ENCODE results near the gene REXO4. TPM values are rescaled to one million over a fixed set of nuclear protein-coding genes. Genes with fewer than 3 reads are reported as not detected.

The REXO4 gene
- total RNA-seq, 1 donor from 2014 or later, result 29.4 TPM

GRCh38 chr9:133384736-133385321 is 33.0 kb downstream of the REXO4 start:
- H3K27me3 ChIP-seq, result no peaks in the 10 kb centered on the region
- H3K4me1 ChIP-seq, result no peaks in the 10 kb centered on the region
- H3K4me3 ChIP-seq, result no peak overlapping the region
- TF ChIP-seq CTCF (IDR thresholded peaks at IDR 0.05), result no peak
- H3K27ac ChIP-seq, result no peak overlapping the region
- no peak for DNase-seq (ENCODE audit: low spot score in 2 of 2)
- H3K36me3 ChIP-seq, result no peaks in the 10 kb centered on the region
- intact Hi-C loops (cut with DNase I), result no loop called here
- no peaks in the 10 kb centered on the region for H3K9me3 ChIP-seq

GRCh38 chr9:133383438-133383837 is 34.4 kb downstream of the REXO4 start:
- no peaks in the 10 kb centered on the region for H3K9me3 ChIP-seq
- no peak for DNase-seq (ENCODE audit: low spot score in 2 of 2)
- no peaks in the 10 kb centered on the region for H3K36me3 ChIP-seq
- intact Hi-C loops (cut with DNase I), result no loop called here
- H3K4me1 ChIP-seq, result no peaks in the 10 kb centered on the region
- H3K4me3 ChIP-seq, result no peak overlapping the region
- no peak for TF ChIP-seq CTCF (IDR thresholded peaks at IDR 0.05)
- no peaks in the 10 kb centered on the region for H3K27me3 ChIP-seq
- no peak overlapping the region for H3K27ac ChIP-seq

GRCh38 chr9:133382507-133383141 is 35.2 kb downstream of the REXO4 start:
- Histone ChIP-seq H3K4me3 (no peak overlapping the region), H3K4me1 (no peaks in the 10 kb centered on the region), H3K36me3 (no peaks in the 10 kb centered on the region), H3K27me3 (no peaks in the 10 kb centered on the region), H3K9me3 (no peaks in the 10 kb centered on the region), H3K27ac (no peak overlapping the region)
- intact Hi-C loops (cut with DNase I), result no loop called here
- no peak for DNase-seq (ENCODE audit: low spot score in 2 of 2)
- TF ChIP-seq CTCF (IDR thresholded peaks at IDR 0.05), result no peak

GRCh38 chr9:133380734-133381133 is 37.1 kb downstream of the REXO4 start:
- Histone ChIP-seq H3K4me3 (no peak overlapping the region), H3K36me3 (peaks cover 0 to under 1% of the 10 kb centered on the region in 2 donors), H3K4me1 (peaks cover 0 to 5% of the 10 kb centered on the region in 2 donors), H3K27me3 (no peaks in the 10 kb centered on the region), H3K27ac (no peak overlapping the region), H3K9me3 (no peaks in the 10 kb centered on the region)
- no peak for DNase-seq (ENCODE audit: low spot score in 2 of 2)
- intact Hi-C loops (cut with DNase I), result no loop called here
- TF ChIP-seq CTCF (IDR thresholded peaks at IDR 0.05), result no peak

- peaks cover 4 to 5% of the 10 kb centered on the region in 2 donors for H3K4me1 ChIP-seq
- no peaks in the 10 kb centered on the region for H3K9me3 ChIP-seq
- TF ChIP-seq CTCF (IDR thresholded peaks at IDR 0.05), result no peak
- intact Hi-C loops (cut with DNase I), result loop anchor here (10.0 kb wide), 1 partner anchor 645 kb away; the partner anchor contains the start of gene BRD3OS
- no peak overlapping the region for H3K4me3 ChIP-seq
- no peak overlapping the region for H3K27ac ChIP-seq
- no peaks in the 10 kb centered on the region for H3K27me3 ChIP-seq
- H3K36me3 ChIP-seq, result peaks cover 0 to 4% of the 10 kb centered on the region in 2 donors
- no peak for DNase-seq (ENCODE audit: low spot score in 2 of 2)
Observed at GRCh38 chr9:133379153-133380086, 38.4 kb downstream of the REXO4 start.
